C4-2B (cell line): ENCODE data around the gene PTGER1.

ENCODE experiments used
- CTCF ChIP-seq: fragments of 450-650 bp; conservative IDR thresholded peaks from 2 replicates; pipeline ENCODE4 v1.5.1; 2017; ENCODE audit warnings: mild to moderate bottlenecking
- ZFX ChIP-seq: fragments of 450-650 bp; IDR thresholded peaks from 2 replicates; pipeline ENCODE4 v1.6.1; 2017

GRCh38 chr19:14439014-14439413 lies 36.1 kb downstream of the PTGER1 start:
- TF ChIP-seq CTCF (no peak), ZFX (no peak)
